Neural cell (in vitro differentiated cells): ENCODE measurements around the gene TTK.
A peak's percentile ranks its signal among the peaks of the same experiment; 100 is the strongest.

Experiments
- EP300 ChIP-seq: fragments of 450-650 bp; conservative IDR thresholded peaks from 2 replicates; pipeline ENCODE4 v1.6.1; 2014; ENCODE audit warnings: antibody characterized with exemption, mild to moderate bottlenecking, moderate library complexity; ENCODE audit not compliant: poor library complexity, severe bottlenecking
- TF ChIP-seq, protein P1 (sequence below): fragments of 450-650 bp; IDR thresholded peaks from 2 replicates; pipeline ENCODE4 v1.5.1; 2014; ENCODE audit warnings: antibody characterized with exemption, mild to moderate bottlenecking, moderate library complexity; ENCODE audit not compliant: poor library complexity, severe bottlenecking

DNA sequence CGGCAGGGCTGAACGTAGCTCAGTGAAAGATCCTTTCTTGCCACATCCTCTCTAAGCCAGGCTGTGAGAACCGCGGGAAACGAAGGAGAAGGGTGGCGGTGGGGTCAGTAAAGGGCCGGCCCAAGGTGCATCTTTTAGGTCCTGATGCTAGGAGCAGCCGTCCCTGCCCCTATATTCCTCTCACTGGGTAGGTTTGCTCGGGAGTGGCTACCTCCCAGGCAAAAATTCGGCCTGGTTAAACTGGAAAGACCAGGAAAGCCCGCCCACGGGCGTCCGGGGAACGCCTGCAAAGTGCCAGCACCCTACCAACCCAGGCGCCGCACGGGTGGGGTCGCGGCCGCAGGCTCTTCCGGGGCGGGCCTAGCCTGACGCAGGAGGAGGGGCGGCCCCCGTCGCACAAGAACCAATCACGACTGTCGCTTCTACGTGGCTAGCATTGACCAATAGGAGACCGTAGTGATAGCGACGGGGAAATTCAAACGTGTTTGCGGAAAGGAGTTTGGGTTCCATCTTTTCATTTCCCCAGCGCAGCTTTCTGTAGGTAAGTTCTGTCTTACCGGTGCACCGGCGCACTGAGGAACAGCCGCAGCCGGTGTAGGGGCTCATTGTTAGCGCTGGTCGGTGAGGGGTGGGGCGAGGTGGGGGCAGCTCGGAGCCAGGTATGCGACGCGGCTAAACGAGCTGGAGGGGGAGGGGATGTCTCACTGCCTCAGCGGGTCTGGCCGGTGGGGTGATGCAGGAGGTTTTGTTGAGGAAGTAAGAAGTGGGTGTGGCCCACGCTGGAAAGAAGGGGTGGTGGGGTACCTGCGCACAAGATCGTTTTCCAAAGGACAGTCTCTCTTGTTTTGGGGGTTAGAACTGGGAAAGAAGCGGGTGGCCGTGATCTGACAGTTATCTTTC lies at the start of gene TTK:
- TF ChIP-seq, protein P1, sequence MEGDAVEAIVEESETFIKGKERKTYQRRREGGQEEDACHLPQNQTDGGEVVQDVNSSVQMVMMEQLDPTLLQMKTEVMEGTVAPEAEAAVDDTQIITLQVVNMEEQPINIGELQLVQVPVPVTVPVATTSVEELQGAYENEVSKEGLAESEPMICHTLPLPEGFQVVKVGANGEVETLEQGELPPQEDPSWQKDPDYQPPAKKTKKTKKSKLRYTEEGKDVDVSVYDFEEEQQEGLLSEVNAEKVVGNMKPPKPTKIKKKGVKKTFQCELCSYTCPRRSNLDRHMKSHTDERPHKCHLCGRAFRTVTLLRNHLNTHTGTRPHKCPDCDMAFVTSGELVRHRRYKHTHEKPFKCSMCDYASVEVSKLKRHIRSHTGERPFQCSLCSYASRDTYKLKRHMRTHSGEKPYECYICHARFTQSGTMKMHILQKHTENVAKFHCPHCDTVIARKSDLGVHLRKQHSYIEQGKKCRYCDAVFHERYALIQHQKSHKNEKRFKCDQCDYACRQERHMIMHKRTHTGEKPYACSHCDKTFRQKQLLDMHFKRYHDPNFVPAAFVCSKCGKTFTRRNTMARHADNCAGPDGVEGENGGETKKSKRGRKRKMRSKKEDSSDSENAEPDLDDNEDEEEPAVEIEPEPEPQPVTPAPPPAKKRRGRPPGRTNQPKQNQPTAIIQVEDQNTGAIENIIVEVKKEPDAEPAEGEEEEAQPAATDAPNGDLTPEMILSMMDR = no peak
- TF ChIP-seq EP300 = peak; percentile 38
